Right atrium auricular region (tissue), 2 donors: ENCODE measurements around the gene PDCD10. TPM values are rescaled to one million over a fixed set of nuclear protein-coding genes. Genes with fewer than 3 reads are reported as not detected.
A peak's percentile ranks its signal among the peaks of the same experiment; 100 is the strongest.

Source experiments
- DNase-seq: peaks from one replicate; pipeline ENCODE4 v3.0.0-alpha.2; 2019; ENCODE audit warnings: low spot score
- H3K27ac ChIP-seq, 2 donors: fragments of 200-600 bp; sonication (generic); 1 replicate in 1 of 2; 2 replicates in 1 of 2; pipeline ENCODE4 v1.5.1; 2016 to 2019
- H3K27me3 ChIP-seq, 2 donors: fragments of 200-600 bp; sonication (generic); one replicate each; pipeline versions ENCODE4 v1.5.1 to v1.6.0; 2017 to 2019
- H3K36me3 ChIP-seq: fragments of 200-600 bp; sonication (generic); one replicate; pipeline ENCODE4 v1.5.1; 2016
- H3K4me1 ChIP-seq, 2 donors: fragments of 200-600 bp; sonication (generic); one replicate each; pipeline versions ENCODE4 v1.5.1 to v1.6.0; 2017 to 2019
- H3K4me3 ChIP-seq, 2 donors: fragments of 200-600 bp; sonication (generic); 1 replicate in 1 of 2; 2 replicates in 1 of 2; pipeline ENCODE4 v1.5.1; 2017 to 2019; ENCODE audit warnings: mild to moderate bottlenecking in 1 of 2, moderate library complexity in 1 of 2
- H3K9me3 ChIP-seq, 2 donors: fragments of 200-600 bp; sonication (generic); one replicate each; pipeline ENCODE4 v1.5.1; 2019
- CTCF ChIP-seq, 2 donors: fragments of 200-600 bp; sonication (generic); IDR thresholded peaks; one replicate each; pipeline ENCODE4 v1.5.1; 2019; ENCODE audit warnings: antibody characterized with exemption in 2 of 2
- total RNA-seq, 2 donors: library from RNA; depleted of rRNA; stranded (reverse); fragments of >200 nt; gene quantifications; one replicate each; pipeline ENCODE4 v1.1.0, GENCODE V29; 2016

PDCD10 gene
- total RNA-seq, 2 donors from 2014 or later: 31.8 to 40.5 TPM

DNA sequence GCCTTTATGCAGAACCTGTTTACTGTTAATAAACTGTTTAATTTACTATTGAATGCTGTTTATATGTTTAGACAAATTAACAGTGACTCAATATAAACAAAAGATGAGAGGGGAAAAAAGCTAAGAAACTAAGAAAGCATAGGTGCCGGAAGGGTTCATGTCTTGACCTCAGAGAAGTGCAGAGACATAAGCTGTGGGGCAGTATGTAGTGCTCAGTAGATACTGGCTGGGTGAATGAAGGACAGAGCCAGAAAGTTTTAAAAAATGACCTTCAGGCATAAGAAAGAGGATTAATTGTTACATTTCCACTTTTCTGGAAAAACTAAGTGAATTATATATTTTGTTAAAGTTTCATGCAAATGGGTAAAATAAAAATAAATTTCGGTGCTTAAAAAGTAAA is 15.0 kb upstream of the PDCD10 start:
- Histone ChIP-seq H3K9me3 (no peaks in the 10 kb centered on the region), H3K4me1 (no peaks in the 10 kb centered on the region), H3K27ac (no peak overlapping the region), H3K4me3 (no peak overlapping the region), H3K36me3 (no peaks in the 10 kb centered on the region), H3K27me3 (no peaks in the 10 kb centered on the region)
- no peak for DNase-seq
- no peak for TF ChIP-seq CTCF (IDR thresholded peaks at IDR 0.05)

DNA sequence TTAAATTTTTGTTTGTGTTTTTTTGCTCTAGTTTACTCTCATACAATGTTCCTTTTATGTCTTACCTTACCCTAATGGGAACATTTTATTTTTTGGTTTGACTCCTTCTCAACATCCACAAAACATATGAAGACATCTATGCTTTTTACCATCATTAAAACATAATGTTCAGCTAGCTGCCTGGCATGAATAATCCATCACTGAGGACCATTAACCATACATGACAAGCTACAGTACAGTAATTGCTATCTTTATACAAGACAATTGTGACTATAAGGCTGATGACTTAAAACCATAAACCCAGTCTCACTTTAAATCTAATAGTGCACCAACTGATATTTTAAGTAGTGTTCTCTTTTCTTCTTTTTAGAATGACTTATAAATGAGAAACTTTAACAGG is 14.5 kb upstream of the PDCD10 start:
- H3K36me3 ChIP-seq: no peaks in the 10 kb centered on the region
- H3K9me3 ChIP-seq: no peaks in the 10 kb centered on the region
- DNase-seq: no peak
- no peak overlapping the region for H3K27ac ChIP-seq
- H3K27me3 ChIP-seq: no peaks in the 10 kb centered on the region
- H3K4me3 ChIP-seq: no peak overlapping the region
- no peaks in the 10 kb centered on the region for H3K4me1 ChIP-seq
- TF ChIP-seq CTCF (IDR thresholded peaks at IDR 0.05): no peak

GRCh38 chr3:167743799-167744198 is 9.1 kb upstream of the PDCD10 start:
- TF ChIP-seq CTCF (IDR thresholded peaks at IDR 0.05): no peak
- Histone ChIP-seq H3K36me3 (no peaks in the 10 kb centered on the region), H3K4me1 (no peaks in the 10 kb centered on the region), H3K9me3 (no peaks in the 10 kb centered on the region), H3K27ac (no peak overlapping the region), H3K4me3 (no peak overlapping the region), H3K27me3 (no peaks in the 10 kb centered on the region)
- no peak for DNase-seq

GRCh38 chr3:167742338-167742737 is 7.6 kb upstream of the PDCD10 start:
- Histone ChIP-seq H3K4me1 (no peaks in the 10 kb centered on the region), H3K27ac (no peak overlapping the region), H3K4me3 (no peak overlapping the region), H3K27me3 (no peaks in the 10 kb centered on the region), H3K9me3 (no peaks in the 10 kb centered on the region), H3K36me3 (no peaks in the 10 kb centered on the region)
- no peak for TF ChIP-seq CTCF (IDR thresholded peaks at IDR 0.05)
- DNase-seq: no peak

GRCh38 chr3:167740961-167741587 is 6.4 kb upstream of the PDCD10 start:
- H3K4me1 ChIP-seq: peaks cover 0 to 4% of the 10 kb centered on the region in 2 donors
- H3K9me3 ChIP-seq: no peaks in the 10 kb centered on the region
- no peaks in the 10 kb centered on the region for H3K36me3 ChIP-seq
- TF ChIP-seq CTCF (IDR thresholded peaks at IDR 0.05): peak in 1 of 2 donors; percentile 56
- H3K4me3 ChIP-seq: no peak overlapping the region
- H3K27me3 ChIP-seq: no peaks in the 10 kb centered on the region
- DNase-seq: no peak
- no peak overlapping the region for H3K27ac ChIP-seq

DNA sequence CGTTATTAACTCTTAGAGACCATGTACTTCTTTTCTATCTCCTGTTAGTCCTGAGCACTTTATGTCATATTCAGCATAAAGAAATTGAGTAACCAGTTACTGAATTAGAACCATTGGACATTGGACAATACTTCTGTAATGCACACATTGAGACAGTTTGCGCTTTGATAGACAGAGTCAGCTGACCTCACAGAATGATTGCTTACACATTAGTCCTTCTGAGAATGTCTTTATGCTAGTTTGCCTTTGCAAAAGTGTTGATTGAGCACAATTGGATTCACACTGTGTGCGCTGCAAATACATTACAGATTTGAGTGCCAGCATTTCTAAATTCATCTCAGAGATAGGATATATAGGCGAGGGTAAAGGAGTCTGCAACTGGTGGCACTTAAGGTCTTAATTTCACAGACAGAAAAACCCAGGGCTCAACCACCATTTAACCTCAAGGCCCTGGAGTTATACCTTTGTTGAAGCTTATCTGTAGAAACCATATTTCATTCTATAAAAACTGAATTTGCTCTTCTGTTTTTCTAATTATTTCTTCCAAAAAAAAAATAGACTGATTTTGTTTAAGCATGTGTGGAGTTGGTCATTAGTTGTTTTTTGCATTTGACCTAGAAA is 4.6 kb upstream of the PDCD10 start:
- Histone ChIP-seq H3K27me3 (no peaks in the 10 kb centered on the region), H3K9me3 (no peaks in the 10 kb centered on the region), H3K27ac (no peak overlapping the region), H3K4me1 (peaks cover 0 to 7% of the 10 kb centered on the region in 2 donors), H3K4me3 (no peak overlapping the region), H3K36me3 (no peaks in the 10 kb centered on the region)
- TF ChIP-seq CTCF (IDR thresholded peaks at IDR 0.05): no peak
- DNase-seq: no peak
